Ovary (tissue), 9 donors: Measurements from ENCODE around the gene AEN. TPM values are rescaled to one million over a fixed set of nuclear protein-coding genes. Genes with fewer than 3 reads are reported as not detected.

ENCODE experiments used
- DNase-seq, 5 donors: peaks; one replicate each; pipeline ENCODE4 v3.0.0-alpha.2; 2019 to 2020
- H3K27ac ChIP-seq, 2 donors: fragments of 200-600 bp; one replicate each; pipeline versions ENCODE4 v1.5.1 to v1.8.0; 2019 to 2022
- H3K27me3 ChIP-seq: fragments of 200-600 bp; one replicate; pipeline ENCODE4 v1.8.0; 2022
- H3K36me3 ChIP-seq: fragments of 200-600 bp; sonication (generic); one replicate; pipeline ENCODE4 v1.5.1; 2019
- H3K4me1 ChIP-seq: one replicate; pipeline ENCODE4 v1.8.1; 2013; ENCODE audit warnings: mild to moderate bottlenecking, moderate library complexity; ENCODE audit not compliant: insufficient read depth
- H3K4me3 ChIP-seq: fragments of 200-600 bp; sonication (generic); one replicate; pipeline ENCODE4 v1.5.1; 2017
- H3K9me3 ChIP-seq, 2 donors: fragments of 200-600 bp in 1 of 2; sonication (generic) in 1 of 2; one replicate each; pipeline versions ENCODE4 v1.5.1 to v1.8.1; 2013 to 2019; ENCODE audit warnings: mild to moderate bottlenecking in 1 of 2, moderate library complexity in 1 of 2
- EP300 ChIP-seq: sonication (generic); formaldehyde crosslinking; IDR thresholded peaks from one replicate; pipeline ENCODE4 v1.6.1; 2017; ENCODE audit warnings: antibody characterized with exemption
- POLR2A ChIP-seq: fragments of 450-650 bp; IDR thresholded peaks from one replicate; pipeline ENCODE4 v1.6.1; 2017; ENCODE audit warnings: antibody characterized with exemption, mild to moderate bottlenecking, moderate library complexity
- WGBS, 3 donors: extraction: QIAGEN DNeasy Blood & Tissue Kit in 1 of 3; methylation state at CpG; one replicate each; pipeline versions ENCODE4 v1.1.5 to v1.1.7; 2013 to 2017; 5-methylcytosine and 5-hydroxymethylcytosine counted together
- intact Hi-C, 4 donors: fragments of 100-400 bp; cut with DNase I; formaldehyde crosslinking; loops; one replicate each; pipeline versions ENCODE4 v1.11.0 to v1.15.1; 2022 to 2023
- polyA plus RNA-seq, 2 donors: library from polyadenylated mRNA; stranded (reverse); fragments of 200-250 nt in 1 of 2; fragments of 350-450 nt in 1 of 2; fragmentation: Illumina TruSeq in 1 of 2; extraction: RNeasy Lipid Tissue Mini Kit (QIAGEN cat#74804) in 1 of 2; gene quantifications; one replicate each; pipeline ENCODE4 v1.2.3, GENCODE V29; 2013 to 2014
- total RNA-seq, 7 donors: library from RNA; depleted of rRNA in 2 of 7; stranded (reverse); fragments of >200 nt in 2 of 7; fragmentation: NEBNext Ultra II Directional in 3 of 7; extraction: Animal tissue kit (Norgen Biotek cat#: 25700) in 3 of 7; gene quantifications; one replicate each; pipeline versions ENCODE4 v1.1.0 to v1.2.4, GENCODE V29; 2016 to 2023
- TF ChIP-seq, protein P1 (sequence below), 3 donors: fragments of 450-650 bp in 2 of 3; fragments of 200-600 bp in 1 of 3; IDR thresholded peaks; one replicate each; pipeline versions ENCODE4 v1.5.1 to v1.8.0; 2016 to 2022; ENCODE audit warnings: antibody characterized with exemption in 3 of 3, mild to moderate bottlenecking in 1 of 3
- donor health status: DM: no; HTN: no; CAD: no; lungs with moderate emphysema.
- donor health status: DM: no; HTN: no; CAD: no.
- donor health status: Bipolar disorder and iron deficiency.
- donor health status: DM: yes; HTN: yes; CAD: no.
- donor health status: DM: no; HTN: no; CAD: no.
- donor health status: DM: yes; HTN: yes; CAD: no.

The AEN gene
- total and polyA plus RNA-seq, 9 donors = 6.9 to 27.1 (median 15.6) TPM

DNA sequence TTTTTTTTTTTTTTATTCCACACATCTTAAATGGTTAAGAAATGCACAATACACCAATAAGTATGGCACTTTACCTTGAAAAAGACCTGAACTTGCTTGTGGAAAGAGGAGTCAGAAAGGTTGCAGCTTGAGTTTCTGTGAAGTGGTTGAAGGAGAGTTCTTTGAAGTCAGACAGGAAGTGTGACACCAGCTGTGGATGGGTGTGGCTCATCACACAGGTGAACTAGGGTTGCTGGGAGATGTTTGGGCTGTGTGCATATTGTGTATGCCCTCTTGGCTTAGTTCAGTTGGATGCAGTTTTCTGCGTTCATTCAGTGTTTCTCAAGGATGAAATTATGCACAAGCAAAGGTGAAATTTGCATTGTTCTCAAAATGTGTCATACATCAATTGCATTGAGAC is 6.3 kb downstream of the AEN start:
- peaks cover 2% of the 10 kb centered on the region for H3K4me1 ChIP-seq
- H3K4me3 ChIP-seq = no peak overlapping the region
- intact Hi-C loops = loop anchor here (5.0 to 10.0 kb wide), 3 partner anchors 207 to 270 kb away; partner anchors contain the start of gene HAPLN3 (in 2 of the 4)
- no peak overlapping the region for H3K27ac ChIP-seq
- 89 to 95% (median 93%) methylated on average over 1 of the region's 1 CpG for WGBS, 3 donors
- TF ChIP-seq, protein P1, sequence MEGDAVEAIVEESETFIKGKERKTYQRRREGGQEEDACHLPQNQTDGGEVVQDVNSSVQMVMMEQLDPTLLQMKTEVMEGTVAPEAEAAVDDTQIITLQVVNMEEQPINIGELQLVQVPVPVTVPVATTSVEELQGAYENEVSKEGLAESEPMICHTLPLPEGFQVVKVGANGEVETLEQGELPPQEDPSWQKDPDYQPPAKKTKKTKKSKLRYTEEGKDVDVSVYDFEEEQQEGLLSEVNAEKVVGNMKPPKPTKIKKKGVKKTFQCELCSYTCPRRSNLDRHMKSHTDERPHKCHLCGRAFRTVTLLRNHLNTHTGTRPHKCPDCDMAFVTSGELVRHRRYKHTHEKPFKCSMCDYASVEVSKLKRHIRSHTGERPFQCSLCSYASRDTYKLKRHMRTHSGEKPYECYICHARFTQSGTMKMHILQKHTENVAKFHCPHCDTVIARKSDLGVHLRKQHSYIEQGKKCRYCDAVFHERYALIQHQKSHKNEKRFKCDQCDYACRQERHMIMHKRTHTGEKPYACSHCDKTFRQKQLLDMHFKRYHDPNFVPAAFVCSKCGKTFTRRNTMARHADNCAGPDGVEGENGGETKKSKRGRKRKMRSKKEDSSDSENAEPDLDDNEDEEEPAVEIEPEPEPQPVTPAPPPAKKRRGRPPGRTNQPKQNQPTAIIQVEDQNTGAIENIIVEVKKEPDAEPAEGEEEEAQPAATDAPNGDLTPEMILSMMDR (IDR thresholded peaks at IDR 0.05) = no peak
- TF ChIP-seq POLR2A (no peak), EP300 (no peak)
- no peak for DNase-seq
- H3K27me3 ChIP-seq = no peaks in the 10 kb centered on the region
- no peaks in the 10 kb centered on the region for H3K36me3 ChIP-seq
- no peaks in the 10 kb centered on the region for H3K9me3 ChIP-seq

DNA sequence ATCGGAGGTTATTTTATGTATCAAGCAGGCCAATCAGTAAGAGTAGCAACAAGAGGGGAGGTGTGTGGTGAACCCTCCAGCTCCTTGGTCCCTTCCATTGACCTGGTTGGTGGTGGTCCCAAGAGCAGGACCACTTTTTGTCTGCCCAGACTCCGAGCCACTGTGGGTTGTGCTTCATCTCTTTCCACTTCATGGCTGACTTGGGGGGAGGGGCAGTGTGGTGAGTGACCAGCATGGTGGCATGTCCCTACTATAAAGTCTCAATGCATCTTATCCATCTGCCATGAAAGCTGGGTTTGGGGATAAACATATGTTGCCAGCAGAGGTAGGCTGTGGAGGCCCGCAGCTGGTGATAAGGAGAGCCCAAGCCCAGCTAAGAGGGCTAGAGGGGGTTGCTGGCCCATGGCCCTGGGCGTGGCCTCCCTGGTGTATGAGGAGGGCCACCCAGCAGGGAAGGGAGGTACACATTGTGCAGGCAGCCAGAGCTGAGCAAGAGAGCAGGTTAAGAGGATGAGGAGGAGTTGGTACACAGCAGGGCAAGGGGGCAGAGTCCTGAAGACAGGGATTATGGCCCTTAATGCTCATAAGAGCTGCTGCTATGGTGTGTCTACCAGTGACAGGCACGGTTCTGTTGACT is 7.0 kb downstream of the AEN start:
- no peak overlapping the region for H3K27ac ChIP-seq
- H3K4me1 ChIP-seq = peaks cover 2% of the 10 kb centered on the region
- H3K4me3 ChIP-seq = no peak overlapping the region
- 88 to 94% (median 91%) methylated on average over 5 of the region's 5 CpGs for WGBS, 3 donors
- H3K9me3 ChIP-seq = no peaks in the 10 kb centered on the region
- H3K36me3 ChIP-seq = no peaks in the 10 kb centered on the region
- intact Hi-C loops = loop anchor here (5.0 to 10.0 kb wide), 3 partner anchors 207 to 269 kb away; partner anchors contain the start of gene HAPLN3 (in 2 of the 4)
- H3K27me3 ChIP-seq = no peaks in the 10 kb centered on the region
- no peak for TF ChIP-seq EP300
- no peak for TF ChIP-seq POLR2A
- TF ChIP-seq, protein P1 (IDR thresholded peaks at IDR 0.05) = no peak
- DNase-seq = no peak

- Histone ChIP-seq H3K9me3 (no peaks in the 10 kb centered on the region), H3K4me1 (peaks cover 2% of the 10 kb centered on the region), H3K4me3 (no peak overlapping the region), H3K27ac (no peak overlapping the region), H3K27me3 (no peaks in the 10 kb centered on the region), H3K36me3 (no peaks in the 10 kb centered on the region)
- no peak for TF ChIP-seq EP300
- TF ChIP-seq POLR2A = no peak
- TF ChIP-seq, protein P1 (IDR thresholded peaks at IDR 0.05) = no peak
- intact Hi-C loops = loop anchor here (5.0 to 10.0 kb wide), 3 partner anchors 206 to 268 kb away; partner anchors contain the start of gene HAPLN3 (in 2 of the 4)
- 89 to 90% (median 89%) methylated on average over 16 of the region's 16 CpGs for WGBS, 3 donors
- DNase-seq = no peak
Observed at GRCh38 chr15:88629071-88629470, 7.9 kb downstream of the AEN start.

DNA sequence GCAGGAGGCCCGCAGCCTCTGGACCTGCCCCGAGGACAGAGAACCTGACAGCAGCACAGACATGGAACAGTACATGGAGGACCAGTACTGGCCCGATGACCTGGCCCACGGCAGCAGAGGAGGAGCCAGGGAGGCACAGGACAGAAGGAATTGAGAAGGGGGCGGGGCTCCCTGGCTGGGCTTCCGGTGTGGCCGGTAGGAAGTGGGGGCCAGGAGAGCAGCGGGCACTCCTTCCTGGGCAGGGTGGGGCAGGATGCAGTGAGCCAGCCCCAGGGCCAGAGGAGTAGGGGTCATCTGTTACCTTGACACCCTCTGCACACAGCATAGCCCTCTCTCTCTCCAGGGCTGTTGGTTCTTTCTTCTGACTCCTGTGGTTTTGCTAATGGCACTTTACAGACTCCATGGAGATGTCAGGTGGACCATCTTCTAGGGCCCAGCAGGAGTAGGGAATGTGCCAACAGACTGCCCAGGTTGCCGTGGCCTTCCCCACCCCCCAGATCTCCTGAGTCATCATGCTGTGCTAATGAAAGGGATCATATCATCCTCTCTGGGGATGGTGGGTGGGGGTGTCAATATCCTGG is 9.1 kb downstream of the AEN start:
- Histone ChIP-seq H3K27me3 (no peaks in the 10 kb centered on the region), H3K9me3 (no peaks in the 10 kb centered on the region), H3K36me3 (no peaks in the 10 kb centered on the region), H3K27ac (no peak overlapping the region), H3K4me3 (no peak overlapping the region), H3K4me1 (no peaks in the 10 kb centered on the region)
- intact Hi-C loops = no loop called here
- TF ChIP-seq POLR2A = no peak
- TF ChIP-seq, protein P1 (IDR thresholded peaks at IDR 0.05) = no peak
- no peak for TF ChIP-seq EP300
- DNase-seq = no peak
- WGBS, 3 donors = 59 to 75% (median 74%) methylated on average over 9 of the region's 9 CpGs
